GM18499 (cell line): Measurements from ENCODE around the gene ZFAND3.
"Not testable (repeated sequence)": the region's sequence is repeated elsewhere in the genome, so short reads cannot be mapped to it uniquely, and the experiment has no call there.

ENCODE experiments used
- ATAC-seq: cut with Tn5 transposase; IDR thresholded peaks from one replicate; pipeline ENCODE4 v1.9.1; 2021; ENCODE audit warnings: moderate number of reproducible peaks; ENCODE audit not compliant: insufficient read depth, unreplicated experiment

The ZFAND3 gene

DNA sequence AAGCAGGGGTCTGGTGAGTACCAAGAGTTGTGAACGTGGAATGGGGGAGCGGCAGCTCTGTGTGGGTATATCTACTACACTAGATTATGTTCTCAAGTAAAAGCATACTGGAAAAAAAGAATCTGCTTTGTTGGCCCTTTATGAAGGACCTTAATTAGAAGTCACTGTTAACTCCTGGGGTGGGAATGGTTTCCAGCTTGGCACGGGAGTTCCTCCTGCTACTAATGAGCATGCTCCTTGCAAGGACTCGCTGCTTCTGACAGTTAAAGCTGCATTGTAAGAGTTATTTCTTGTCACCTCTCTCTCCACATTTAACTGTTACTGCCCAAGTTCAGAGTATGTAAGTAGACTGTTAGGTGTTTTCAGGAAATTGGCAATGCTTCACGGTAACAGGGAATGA lies 292.7 kb downstream of the ZFAND3 start:
- ATAC-seq: no peak

DNA sequence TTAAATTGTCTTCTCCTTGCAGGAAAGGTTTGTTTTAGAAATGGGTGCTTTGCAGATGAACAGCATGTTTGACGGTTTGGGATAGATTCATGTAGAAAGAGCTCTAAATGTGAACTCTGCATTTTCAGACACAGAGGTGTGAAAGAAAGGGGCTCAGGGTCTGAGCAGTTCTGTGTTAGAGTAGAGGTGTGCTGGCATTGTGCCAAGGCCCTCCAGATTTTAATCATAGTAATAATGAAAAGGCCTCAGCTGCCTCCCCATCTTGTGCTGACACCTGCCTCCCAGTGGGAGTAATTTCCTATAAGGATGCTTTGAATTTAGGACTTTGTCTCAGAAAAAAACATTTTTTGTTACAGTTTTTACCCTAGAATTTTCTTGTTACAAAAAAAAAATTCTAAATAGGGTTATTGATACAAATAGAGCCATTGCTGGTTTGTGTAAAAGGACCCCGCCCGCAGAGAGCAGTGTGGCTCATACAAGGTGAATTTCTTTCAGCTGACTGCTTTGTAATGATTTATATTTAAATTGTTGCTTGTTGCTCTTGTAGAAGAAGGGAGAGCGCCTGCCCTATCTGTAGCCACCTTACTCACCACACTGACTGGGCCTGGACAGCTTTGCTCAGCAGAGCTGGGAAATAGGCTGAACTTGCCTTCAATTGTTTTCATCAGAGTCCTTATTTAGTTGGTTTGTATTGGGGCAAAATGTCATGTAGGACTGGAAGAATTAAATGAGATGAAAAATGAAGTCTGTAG lies 294.5 kb downstream of the ZFAND3 start:
- no peak for ATAC-seq

DNA sequence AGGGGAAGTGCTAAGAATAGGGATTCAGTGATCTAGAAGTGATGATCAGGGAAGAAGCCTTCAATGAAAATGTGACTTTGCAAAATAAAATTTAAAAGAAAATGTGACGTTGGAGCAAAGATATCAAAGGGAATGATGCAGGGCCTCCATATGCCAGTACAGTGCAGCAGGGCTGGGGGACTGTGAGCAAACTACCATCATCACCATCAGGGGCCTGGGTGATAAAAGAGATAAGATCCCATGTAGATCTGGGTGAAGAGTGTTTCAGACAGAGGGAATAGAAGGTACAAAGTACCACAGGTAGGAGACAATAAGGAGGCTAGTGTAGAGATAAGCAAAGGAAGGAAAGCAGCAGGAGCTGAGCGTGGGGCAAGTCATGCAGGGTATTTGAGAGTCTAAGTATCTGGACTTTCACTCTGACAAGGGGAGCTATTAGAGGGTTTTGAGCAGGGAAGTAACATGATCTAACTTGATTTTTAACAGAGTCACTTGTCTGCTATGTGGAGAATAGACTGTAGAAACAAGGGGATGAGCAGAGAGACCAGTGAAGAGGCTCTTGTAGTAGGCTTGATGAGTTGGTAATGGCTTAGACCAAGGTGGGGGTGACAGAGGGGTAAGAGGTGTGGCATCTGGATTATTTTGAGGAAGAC lies 295.6 kb downstream of the ZFAND3 start:
- ATAC-seq: no peak

DNA sequence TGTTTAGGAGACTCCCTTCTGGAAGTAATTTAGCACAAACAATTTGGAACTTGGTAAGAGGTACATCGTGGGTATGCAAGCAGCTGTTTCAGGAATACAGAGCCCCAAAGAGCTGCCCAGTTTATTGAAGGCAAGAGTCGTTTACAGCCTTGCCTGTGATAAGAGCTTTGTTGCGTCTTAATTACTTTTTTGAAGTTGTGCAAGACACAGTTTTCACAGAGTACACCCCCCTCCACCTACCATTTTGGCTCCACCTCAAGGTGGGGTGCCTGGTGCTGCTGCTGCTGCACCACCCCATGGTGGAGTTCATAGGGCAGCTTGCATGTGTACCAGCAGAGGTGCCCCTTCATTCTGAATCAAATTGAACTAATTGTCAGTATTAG lies 296.1 kb downstream of the ZFAND3 start:
- ATAC-seq: no peak

DNA sequence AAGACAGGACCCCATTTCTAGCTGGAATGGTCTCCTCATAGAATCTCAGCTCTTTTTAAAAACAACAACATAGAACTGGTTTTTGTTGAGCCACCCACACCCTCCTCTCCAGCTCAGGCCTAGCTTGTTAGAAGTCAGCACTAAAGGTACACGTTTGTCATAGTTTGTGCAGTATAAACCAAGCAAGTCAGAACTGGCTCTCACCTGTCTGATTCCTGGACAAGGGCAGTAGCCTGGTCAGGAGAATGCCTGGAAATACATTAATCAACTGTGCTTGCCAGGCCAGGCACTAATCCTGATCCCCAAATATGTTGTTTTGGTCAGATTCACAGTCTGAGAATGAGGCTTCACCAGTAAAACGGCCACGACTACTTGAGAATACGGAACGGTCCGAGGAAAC lies 296.7 kb downstream of the ZFAND3 start:
- no peak for ATAC-seq

DNA sequence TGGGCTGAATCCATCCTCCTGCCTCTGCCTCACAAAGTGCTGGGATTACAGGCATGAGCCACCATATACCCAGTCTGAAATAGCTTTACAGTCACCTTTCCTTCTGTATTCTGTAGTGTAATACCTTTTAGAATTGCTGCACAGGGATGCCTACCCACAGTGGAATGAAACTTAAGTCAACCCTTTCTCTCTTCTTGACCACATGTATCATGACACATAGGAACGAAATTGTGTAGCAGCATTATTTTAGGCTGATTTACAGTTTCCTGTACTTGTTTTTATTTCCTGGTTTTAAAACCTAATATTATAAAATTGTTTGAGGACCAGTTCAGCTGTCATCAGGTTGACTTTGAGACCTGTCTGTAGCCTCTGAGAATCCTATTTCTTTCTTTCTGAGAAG lies 297.8 kb downstream of the ZFAND3 start:
- no peak for ATAC-seq

DNA sequence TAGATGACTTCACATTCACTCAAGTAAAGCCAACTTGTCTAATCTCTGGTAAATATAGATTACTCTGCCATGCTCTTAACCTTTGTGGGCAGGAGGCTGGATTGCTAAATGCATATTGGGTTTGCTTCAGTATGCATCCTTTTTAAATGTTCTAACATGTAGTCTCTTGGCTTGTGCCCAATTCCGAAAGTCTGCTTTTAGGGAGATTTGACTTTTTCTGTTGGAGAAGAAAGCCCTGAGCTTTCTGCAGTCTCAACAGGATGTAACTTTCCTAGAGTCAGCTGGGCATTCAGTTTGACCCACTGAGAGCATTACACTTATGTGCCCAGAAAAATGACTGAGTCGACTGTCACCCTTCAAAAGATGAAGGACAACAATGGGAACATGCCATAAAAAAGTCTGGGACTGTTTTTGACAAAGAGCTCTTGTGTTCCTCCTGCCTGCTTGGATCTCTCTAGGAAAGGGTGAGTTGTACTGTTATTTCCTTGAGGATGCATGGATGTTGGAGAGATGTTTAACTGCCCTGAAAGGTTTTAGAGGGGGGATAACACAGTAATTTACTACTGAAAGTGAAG lies 299.4 kb downstream of the ZFAND3 start:
- no peak for ATAC-seq

DNA sequence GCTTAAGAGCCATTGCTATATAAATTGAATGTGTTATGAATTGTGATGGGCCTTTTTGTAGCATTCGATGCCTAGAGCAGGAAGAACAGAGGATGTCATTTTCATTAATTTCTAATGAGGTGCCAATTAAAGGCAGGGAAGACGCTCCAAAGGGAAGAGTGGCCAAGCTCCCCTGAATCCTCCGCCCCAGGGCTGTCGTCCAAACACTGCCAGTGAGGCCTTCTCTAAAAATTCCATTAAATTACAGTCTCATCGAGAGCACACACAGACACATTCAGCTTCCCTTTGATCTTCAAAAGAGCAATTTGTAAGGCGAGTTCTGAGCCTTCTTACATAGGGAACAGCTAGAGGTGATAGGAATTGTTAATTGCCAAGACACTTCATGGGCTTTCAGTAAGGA lies 300.0 kb downstream of the ZFAND3 start:
- ATAC-seq: no peak

DNA sequence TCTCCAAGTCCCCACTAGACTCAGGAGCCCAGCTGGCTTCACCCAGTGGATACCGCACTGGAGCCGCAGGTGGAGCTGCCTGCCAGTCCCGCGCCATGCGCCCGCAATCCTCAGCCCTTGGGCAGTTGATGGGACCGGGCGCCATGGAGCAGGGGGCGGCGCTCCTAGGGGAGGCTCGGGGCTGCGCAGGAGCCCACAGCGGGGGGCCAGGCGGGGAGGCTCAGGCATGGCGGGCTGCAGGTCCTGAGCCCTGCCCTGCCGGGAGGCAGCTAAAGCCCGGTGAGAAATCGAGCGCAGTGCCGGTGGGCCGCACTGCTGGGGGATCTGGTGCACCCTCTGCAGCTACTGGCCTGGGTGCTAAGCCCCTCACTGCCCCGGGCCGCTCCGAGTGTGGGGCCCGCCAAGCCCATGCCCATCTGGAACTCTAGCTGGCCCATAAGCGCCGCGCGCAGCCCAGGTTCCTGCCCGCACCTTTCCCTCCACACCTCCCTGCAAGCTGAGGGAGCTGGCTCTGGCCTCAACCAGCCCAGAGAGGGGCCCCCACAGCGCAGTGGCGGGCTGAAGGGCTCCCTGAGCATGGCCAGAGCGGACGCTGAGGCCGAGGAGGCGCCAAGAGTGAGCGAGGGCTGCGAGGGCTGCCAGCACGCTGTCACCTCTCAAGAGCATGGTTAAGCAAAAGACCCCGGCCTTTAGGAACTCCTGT lies 304.8 kb downstream of the ZFAND3 start:
- ATAC-seq: not testable (repeated sequence)

DNA sequence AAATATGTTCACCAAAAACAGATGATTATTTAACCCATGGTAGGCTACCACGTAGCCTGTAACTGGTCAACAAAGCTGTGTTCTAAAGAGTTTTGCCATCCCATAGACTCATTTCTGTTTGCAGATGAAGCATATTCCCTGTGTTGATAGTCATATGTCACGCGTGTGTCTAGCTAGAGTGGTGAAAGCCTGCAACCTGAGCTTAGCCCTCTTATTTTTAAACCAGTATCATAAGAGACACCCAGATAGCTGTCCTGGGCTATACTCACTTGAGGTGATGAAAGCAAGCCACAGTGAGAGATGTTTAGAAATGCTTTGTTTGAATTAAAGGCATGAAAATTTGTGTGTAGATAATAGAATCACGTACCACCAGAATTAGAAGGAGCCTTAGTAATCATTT lies 307.8 kb downstream of the ZFAND3 start:
- no peak for ATAC-seq

DNA sequence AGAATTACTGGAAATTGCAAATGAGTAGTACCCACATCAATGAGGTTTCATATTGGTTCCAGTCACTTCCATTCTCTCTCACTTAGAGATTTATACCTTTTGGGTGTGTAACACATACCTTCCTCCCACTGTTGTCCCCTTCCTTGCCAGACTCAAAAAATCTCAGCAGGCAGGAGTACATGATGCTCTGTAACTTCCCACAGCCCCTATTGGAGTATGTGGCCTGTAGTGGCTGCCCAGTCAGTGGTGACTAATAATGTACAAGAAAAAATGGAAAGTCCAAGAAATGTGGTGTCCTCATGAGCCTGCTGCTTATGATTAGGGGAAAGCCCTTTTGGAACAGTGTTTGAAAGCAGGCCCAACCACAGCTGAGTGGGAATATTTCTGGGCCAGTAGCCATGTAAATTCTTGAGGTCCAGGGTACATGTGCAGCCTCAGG lies 312.0 kb downstream of the ZFAND3 start:
- no peak for ATAC-seq

DNA sequence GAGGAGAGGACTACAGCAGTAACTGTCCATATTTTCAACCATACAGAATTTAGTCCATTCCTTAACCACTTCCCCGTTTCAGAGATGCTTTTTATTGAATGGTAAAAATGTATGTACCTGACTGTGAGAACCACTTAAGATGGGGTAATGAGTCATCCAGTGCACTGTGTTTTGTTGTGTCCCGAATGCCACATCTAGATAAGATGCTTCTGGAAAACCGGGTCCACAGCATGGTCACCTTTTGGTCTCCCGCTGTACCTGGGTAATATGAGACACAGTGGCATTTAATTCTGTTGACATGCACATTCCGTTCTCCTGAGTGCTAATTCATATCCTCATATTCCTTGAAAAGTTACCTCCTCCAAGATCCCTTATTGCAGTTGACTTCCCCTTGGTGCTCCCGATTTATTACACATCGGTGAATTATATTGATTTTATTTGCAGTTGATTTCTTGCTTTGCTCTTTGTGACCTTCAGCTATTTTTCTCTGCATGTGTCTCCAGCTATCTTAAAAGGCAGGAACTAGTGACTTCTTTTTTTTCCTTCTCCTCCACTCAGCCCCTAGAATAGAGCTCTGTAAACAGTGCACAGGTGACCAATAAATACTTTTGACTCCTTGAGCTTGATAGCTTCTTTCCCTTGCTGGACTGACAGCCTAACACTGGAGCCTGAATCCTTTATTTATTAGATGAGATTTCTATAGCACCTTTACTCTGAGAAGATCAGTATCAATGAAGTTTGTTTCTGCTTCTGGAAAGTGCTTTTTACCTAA lies 314.6 kb downstream of the ZFAND3 start:
- no peak for ATAC-seq

DNA sequence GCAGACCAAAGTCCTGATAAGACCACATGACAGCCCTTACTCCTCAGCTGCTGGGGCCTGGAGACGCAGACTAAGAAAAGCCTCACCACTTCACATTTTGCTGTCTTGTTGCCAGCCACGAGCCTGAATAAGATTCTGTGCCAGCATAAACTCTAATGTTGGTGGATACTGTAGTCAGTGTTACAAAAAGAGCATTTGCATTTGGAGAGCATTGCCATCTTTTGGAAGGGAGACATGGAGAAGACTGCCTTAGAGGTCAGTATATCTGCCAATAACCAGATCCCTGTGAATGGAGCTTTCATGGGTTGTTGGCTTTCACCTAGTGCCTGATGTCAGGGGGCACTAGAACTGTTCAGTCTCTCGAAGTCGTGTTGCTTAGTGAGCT lies 315.2 kb downstream of the ZFAND3 start:
- ATAC-seq: no peak

DNA sequence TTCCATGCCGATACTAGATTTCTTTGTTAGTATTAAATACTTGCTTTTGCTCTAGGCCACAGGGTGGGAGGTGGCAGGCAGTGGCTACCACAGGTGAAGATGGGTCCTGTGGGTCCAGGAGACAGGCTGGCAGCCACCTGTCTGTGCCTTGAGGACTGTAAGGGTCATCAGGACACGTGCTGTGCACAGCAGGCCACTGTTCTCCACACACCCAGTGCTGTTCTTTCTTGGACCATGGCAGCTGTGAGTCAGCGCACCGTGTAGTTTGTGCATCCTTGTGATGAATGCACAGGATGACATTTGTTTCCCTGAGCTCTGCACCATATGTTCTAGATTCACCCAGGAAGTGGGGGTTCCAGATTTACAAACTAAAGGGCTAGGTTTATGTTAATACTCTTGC lies 317.0 kb downstream of the ZFAND3 start:
- no peak for ATAC-seq

DNA sequence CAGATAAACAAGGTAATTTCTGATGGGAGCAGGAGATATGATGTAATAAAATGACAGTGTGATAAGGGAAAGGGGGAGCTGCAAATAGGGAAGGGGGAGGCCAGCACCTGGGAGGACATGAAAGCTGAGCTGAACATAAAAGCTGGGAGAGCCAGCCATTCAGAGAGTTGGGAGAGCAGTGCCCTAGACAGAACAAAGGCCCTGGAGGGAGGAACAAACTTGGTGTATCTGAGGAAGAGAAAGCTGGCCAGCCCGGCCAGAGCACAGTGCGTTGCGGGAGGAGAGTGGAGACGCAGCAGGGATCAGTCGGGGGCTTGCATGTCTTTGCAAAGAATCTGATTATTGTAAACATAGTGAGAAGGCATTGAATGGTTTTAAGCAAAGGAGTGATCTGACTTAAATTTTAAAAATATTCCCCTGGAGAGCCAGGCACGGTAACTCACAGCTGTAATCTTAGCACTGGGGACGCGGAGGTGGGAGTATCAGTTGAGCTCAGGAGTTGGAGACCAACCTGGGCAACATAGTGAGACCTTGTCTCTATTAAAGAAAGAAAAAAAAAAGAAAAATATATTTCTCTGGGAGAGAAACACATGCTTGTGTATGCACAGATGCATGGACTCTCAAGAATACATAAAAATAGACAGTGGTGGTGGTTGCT lies 318.2 kb downstream of the ZFAND3 start:
- ATAC-seq: no peak

DNA sequence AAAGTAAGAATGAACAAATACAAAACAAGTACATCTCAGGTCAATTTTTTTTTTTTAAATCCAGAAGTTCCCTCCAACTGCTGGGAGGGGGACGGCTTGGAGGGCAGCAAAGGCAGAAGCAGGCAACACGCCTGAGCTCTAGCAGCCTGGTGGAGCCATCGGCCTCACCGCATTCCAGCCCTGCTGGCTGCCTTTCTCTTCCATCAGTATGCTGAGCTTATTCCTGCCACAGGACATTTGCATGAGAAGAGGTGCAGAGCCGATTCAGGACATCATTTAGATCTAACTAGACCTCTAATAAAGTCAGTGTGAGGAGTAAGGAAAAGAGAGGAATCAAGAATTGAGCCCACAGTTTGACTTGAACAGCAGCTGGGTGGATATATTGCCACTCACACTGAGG lies 318.8 kb downstream of the ZFAND3 start:
- ATAC-seq: no peak

DNA sequence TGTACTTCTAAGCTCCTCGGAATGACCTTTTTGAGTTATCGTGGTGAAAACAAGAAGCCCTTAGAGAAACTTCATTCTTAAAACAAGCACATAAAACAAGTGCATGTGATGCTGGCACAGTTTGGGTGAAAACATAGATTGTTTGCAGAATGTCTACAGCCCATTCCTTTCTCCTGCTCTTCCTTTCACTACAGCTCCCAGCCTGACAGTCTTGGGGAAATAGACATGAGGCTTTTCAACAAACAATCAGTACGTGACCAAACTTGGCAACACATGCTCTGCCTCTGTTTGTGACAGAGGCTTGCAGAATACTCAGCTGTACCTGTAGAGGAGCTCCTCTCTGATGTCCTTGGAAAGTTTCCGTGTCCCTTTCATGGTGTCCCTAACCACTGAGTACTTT lies 321.6 kb downstream of the ZFAND3 start:
- no peak for ATAC-seq

DNA sequence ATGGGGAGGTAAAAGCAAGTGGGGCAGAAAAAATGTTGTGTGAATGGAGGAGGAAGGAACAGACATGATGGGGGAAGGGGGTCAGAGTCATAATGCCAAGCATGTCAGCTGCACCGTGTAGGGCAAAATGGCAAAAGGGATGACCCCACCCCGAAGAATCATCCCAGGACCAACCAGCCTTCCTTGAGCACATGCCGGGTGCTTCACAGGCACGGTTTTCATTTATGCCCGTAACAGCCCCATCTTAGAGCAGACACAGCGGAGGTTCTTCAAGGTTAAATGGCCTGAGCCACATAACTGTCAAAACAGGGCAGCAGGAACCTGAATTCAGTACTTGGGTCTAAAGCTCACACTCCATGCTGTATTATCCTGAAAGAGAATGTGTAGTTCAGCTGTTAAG lies 322.2 kb downstream of the ZFAND3 start:
- ATAC-seq: no peak

DNA sequence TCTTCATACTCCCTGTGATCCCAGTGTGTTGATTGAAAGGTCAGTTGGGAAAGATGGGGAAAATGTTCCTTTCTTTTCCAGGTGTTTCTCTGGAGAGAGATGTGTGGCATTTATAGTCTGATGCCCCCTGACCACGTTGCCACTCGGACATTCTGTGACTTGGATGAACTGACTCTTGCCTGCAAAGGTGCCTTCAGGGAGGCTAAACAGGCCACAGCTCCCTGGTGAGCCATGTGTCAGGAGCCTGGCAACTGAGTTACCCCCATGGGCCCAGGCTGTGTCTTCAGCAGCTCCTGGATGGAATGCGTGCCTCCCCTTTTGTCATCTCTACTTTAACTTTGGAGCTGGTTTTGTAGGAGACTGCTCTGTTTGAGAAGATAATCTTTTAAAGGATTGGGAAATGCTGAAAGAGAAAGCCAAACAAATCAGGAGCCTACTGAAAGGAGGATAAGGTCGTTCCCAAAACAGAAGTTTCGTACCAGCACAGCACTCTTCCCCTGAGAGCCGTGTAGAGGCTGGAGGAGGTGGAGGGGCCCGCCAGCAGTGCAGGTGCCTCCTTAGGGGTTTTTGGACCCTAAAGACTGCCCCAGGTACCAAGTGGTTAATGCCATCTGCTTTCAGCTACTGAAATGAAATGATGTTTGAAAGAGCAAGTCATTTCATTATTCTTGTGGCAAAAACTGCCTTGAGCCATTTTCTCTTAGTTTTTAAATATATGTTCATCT lies 322.8 kb downstream of the ZFAND3 start:
- no peak for ATAC-seq
